HEK293 (cell line): ENCODE data around the gene KCNK2.

ENCODE experiments used
- CTCF ChIA-PET: fragments of 350-600 bp; formaldehyde crosslinking; extraction: SDS; loops from one replicate; lab custom pipeline; 2021; ENCODE audit warnings: antibody characterized with exemption; lab: Yijun Ruan, JAX
- POLR2A ChIA-PET: fragments of 300-600 bp; formaldehyde crosslinking; extraction: SDS; loops from one replicate; lab custom pipeline; 2020; ENCODE audit warnings: antibody characterized with exemption, inconsistent platforms; lab: Yijun Ruan, JAX
- H3K27ac ChIP-seq: fragments of 200-500 bp; sonication (Bioruptor generic); 2 replicates; pipeline ENCODE4 v1.5.1; 2014; ENCODE audit warnings: low read depth, low read length, control low read depth, inconsistent platforms; ENCODE audit errors: extremely low read depth
- H3K36me3 ChIP-seq, 2 experiments: fragments of 200-500 bp in 1 of 2; sonication (Bioruptor generic) in 1 of 2; 1 replicate in 1 of 2; 2 replicates in 1 of 2; pipeline ENCODE4 v1.5.1; 2014 to 2017; ENCODE audit warnings: inconsistent platforms in 2 of 2, low read length in 2 of 2; ENCODE audit not compliant: control insufficient read depth in 2 of 2, insufficient read depth in 1 of 2
- H3K4me1 ChIP-seq: fragments of 200-500 bp; sonication (Bioruptor generic); 2 replicates; pipeline ENCODE4 v1.5.1; 2014; ENCODE audit warnings: mild to moderate bottlenecking, low read length, inconsistent platforms; ENCODE audit not compliant: control insufficient read depth, insufficient read depth
- H3K4me3 ChIP-seq: 2 replicates; pipeline ENCODE4 v1.5.1; 2011; ENCODE audit warnings: low read depth, mild to moderate bottlenecking, control low read depth, low read length, moderate library complexity
- H3K9me3 ChIP-seq: fragments of 200-500 bp; sonication (Bioruptor generic); 2 replicates; pipeline ENCODE4 v1.5.1; 2014; ENCODE audit warnings: low read depth, low read length, inconsistent platforms; ENCODE audit not compliant: control insufficient read depth, insufficient read depth
- GLIS1 ChIP-seq: fragments of 450-650 bp; formaldehyde crosslinking; IDR thresholded peaks from 2 replicates; pipeline ENCODE4 v1.5.1; 2016; ENCODE audit warnings: missing biosample characterization, missing genetic modification characterization
- MEIS1 ChIP-seq: sonication (generic); formaldehyde crosslinking; IDR thresholded peaks from 2 replicates; pipeline ENCODE4 v1.8.1; 2022; ENCODE audit warnings: missing genetic modification reagents, mild to moderate bottlenecking, borderline replicate concordance
- SP7 ChIP-seq: fragments of 450-650 bp; formaldehyde crosslinking; IDR thresholded peaks from 2 replicates; pipeline ENCODE4 v1.5.1; 2016; ENCODE audit warnings: missing biosample characterization, missing genetic modification characterization
- ZBTB21 ChIP-seq: fragments of 450-650 bp; formaldehyde crosslinking; IDR thresholded peaks from 2 replicates; pipeline ENCODE4 v1.5.1; 2017; ENCODE audit warnings: missing biosample characterization, missing genetic modification characterization
- ZFHX2 ChIP-seq: fragments of 450-650 bp; formaldehyde crosslinking; conservative IDR thresholded peaks from 2 replicates; pipeline ENCODE4 v1.5.1; 2016; ENCODE audit warnings: missing biosample characterization, missing genetic modification characterization
- ZNF146 ChIP-seq: fragments of 450-650 bp; formaldehyde crosslinking; IDR thresholded peaks from 2 replicates; pipeline ENCODE4 v1.5.1; 2016; ENCODE audit warnings: missing biosample characterization, missing genetic modification characterization
- ZNF157 ChIP-seq: fragments of 450-650 bp; formaldehyde crosslinking; IDR thresholded peaks from 2 replicates; pipeline ENCODE4 v1.5.1; 2016; ENCODE audit warnings: missing biosample characterization, missing genetic modification characterization
- ZNF174 ChIP-seq: fragments of 450-650 bp; formaldehyde crosslinking; IDR thresholded peaks from 2 replicates; pipeline ENCODE4 v1.5.0; 2017; ENCODE audit warnings: missing biosample characterization, mild to moderate bottlenecking, missing genetic modification characterization
- ZNF19 ChIP-seq: fragments of 450-650 bp; formaldehyde crosslinking; IDR thresholded peaks from 2 replicates; pipeline ENCODE4; 2016; ENCODE audit warnings: missing biosample characterization, missing genetic modification characterization, low read depth
- ZNF366 ChIP-seq: fragments of 450-650 bp; formaldehyde crosslinking; conservative IDR thresholded peaks from 2 replicates; pipeline ENCODE4 v1.5.1; 2016; ENCODE audit warnings: missing biosample characterization, missing genetic modification characterization
- ZNF37A ChIP-seq: fragments of 450-650 bp; IDR thresholded peaks from 2 replicates; pipeline ENCODE4 v1.5.1; 2018; ENCODE audit warnings: missing biosample characterization, missing genetic modification characterization
- ZNF433 ChIP-seq: fragments of 450-650 bp; formaldehyde crosslinking; IDR thresholded peaks from 2 replicates; pipeline ENCODE4 v1.5.1; 2016; ENCODE audit warnings: missing biosample characterization, missing genetic modification characterization, low read depth
- ZNF521 ChIP-seq: fragments of 450-650 bp; formaldehyde crosslinking; IDR thresholded peaks from 2 replicates; pipeline ENCODE4 v1.5.1; 2017; ENCODE audit warnings: missing biosample characterization, mild to moderate bottlenecking, missing genetic modification characterization
- ZNF530 ChIP-seq: fragments of 450-650 bp; formaldehyde crosslinking; IDR thresholded peaks from 2 replicates; pipeline ENCODE4 v1.5.1; 2016; ENCODE audit warnings: low read depth, missing biosample characterization, missing genetic modification characterization
- ZNF837 ChIP-seq: fragments of 450-650 bp; formaldehyde crosslinking; IDR thresholded peaks from 2 replicates; pipeline ENCODE4 v1.5.1; 2016; ENCODE audit warnings: missing biosample characterization, missing genetic modification characterization
- TF ChIP-seq, protein P1 (sequence below): fragments of 450-650 bp; formaldehyde crosslinking; IDR thresholded peaks from 2 replicates; pipeline ENCODE4 v1.5.1; 2017; ENCODE audit warnings: missing biosample characterization, missing genetic modification characterization
- TF ChIP-seq, protein P2 (sequence below): fragments of 450-650 bp; formaldehyde crosslinking; IDR thresholded peaks from 2 replicates; pipeline ENCODE4 v1.5.1; 2016; ENCODE audit warnings: missing biosample characterization, missing genetic modification characterization
- TF ChIP-seq, protein P3 (sequence below): fragments of 450-650 bp; formaldehyde crosslinking; IDR thresholded peaks from 2 replicates; pipeline ENCODE4 v1.5.1; 2016; ENCODE audit warnings: missing biosample characterization, missing genetic modification characterization, low read depth
- TF ChIP-seq, protein P4 (sequence below): fragments of 450-650 bp; formaldehyde crosslinking; IDR thresholded peaks from 2 replicates; pipeline ENCODE4 v1.5.1; 2017; ENCODE audit warnings: missing biosample characterization, missing genetic modification characterization
- TF ChIP-seq, protein P5 (sequence below): sonication (generic); formaldehyde crosslinking; IDR thresholded peaks from 2 replicates; pipeline ENCODE4 v1.8.1; 2022; ENCODE audit warnings: mild to moderate bottlenecking, moderate library complexity, missing genetic modification reagents
- TF ChIP-seq, protein P6 (sequence below): fragments of 450-650 bp; formaldehyde crosslinking; IDR thresholded peaks from 2 replicates; pipeline ENCODE4 v1.5.1; 2016; ENCODE audit warnings: missing biosample characterization, missing genetic modification characterization

The KCNK2 gene

DNA sequence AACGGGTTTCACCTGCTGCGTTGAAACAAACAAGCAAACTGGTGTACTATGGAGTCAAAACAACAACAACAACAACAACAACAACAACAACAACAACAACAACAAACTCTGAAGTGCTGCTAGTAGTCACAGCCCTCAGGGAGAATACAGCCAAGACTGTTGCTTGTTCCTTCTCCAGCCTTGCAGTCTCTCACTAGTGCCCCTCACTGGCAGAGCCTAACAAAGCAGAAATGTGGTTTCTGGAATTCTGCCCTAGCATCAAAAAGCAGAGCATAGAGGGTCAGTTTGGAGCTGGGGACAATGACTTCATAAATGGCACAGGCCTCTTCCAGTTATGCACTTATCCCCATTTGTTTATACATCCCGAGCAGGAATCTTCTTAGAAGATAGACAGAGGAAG, 187.4 kb downstream of the KCNK2 start:
- no peak for TF ChIP-seq ZNF530
- no peak for TF ChIP-seq ZNF157 (tag by site-specific recombination)
- no peak for TF ChIP-seq ZBTB21
- TF ChIP-seq ZNF174 (tag by site-specific recombination) = no peak
- TF ChIP-seq, all 188 proteins: peak for 0
- Histone ChIP-seq H3K27ac (no peak overlapping the region), H3K9me3 (no peaks in the 10 kb centered on the region), H3K4me3 (no peak overlapping the region), H3K4me1 (no peaks in the 10 kb centered on the region), H3K36me3 (no peaks in the 10 kb centered on the region)
- POLR2A ChIA-PET = no interaction called here
- CTCF ChIA-PET = no interaction called here

DNA sequence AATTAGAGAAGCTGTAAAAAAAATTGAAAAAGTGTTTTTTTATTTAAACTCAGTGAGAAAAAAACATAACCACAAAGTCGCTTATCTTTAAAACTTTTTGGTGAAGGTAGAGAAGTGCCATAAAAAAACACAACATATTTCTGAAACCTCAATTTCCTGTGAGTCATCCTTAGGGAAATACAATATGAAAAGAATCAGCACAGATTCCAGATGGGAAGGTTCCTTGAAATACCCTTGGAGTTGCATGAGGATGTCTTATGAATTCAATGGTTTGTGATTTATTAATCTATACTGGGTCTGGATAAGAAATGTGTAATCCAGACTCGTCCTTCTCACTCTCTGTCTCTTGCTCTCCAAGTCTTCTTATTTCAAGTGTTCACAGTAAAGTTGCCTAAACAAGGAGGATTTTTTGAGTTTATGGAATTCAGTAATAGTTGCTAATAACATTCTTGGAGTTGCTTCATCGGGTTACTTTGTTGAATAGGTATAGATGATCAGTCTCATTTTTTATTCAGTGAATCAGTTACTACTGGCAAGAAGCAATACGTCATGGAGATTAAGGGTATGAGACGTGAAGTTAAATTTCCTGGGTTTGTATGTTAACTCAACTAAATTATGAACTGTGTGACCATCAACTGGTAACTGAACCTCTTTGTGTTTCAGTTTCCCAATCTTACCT, 191.4 kb downstream of the KCNK2 start:
- CTCF ChIA-PET = interaction anchor here (0.6 kb wide), 1 partner anchor 355 kb away, joined by 3 read pairs; no protein-coding TSS in a partner anchor
- H3K27ac ChIP-seq = no peak overlapping the region

More for the DNA sequence above, 191.4 kb downstream of the KCNK2 start:
- Histone ChIP-seq H3K4me1 (no peaks in the 10 kb centered on the region), H3K4me3 (no peak overlapping the region), H3K36me3 (no peaks in the 10 kb centered on the region), H3K9me3 (no peaks in the 10 kb centered on the region)
- POLR2A ChIA-PET = no interaction called here
- no peak for TF ChIP-seq MEIS1 (CRISPR knock-in tag)
- TF ChIP-seq, protein P1, sequence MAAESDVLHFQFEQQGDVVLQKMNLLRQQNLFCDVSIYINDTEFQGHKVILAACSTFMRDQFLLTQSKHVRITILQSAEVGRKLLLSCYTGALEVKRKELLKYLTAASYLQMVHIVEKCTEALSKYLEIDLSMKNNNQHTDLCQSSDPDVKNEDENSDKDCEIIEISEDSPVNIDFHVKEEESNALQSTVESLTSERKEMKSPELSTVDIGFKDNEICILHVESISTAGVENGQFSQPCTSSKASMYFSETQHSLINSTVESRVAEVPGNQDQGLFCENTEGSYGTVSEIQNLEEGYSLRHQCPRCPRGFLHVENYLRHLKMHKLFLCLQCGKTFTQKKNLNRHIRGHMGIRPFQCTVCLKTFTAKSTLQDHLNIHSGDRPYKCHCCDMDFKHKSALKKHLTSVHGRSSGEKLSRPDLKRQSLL (tag by site-specific recombination) = no peak
- no peak for TF ChIP-seq ZFHX2 (tag by site-specific recombination)
- TF ChIP-seq, protein P2, sequence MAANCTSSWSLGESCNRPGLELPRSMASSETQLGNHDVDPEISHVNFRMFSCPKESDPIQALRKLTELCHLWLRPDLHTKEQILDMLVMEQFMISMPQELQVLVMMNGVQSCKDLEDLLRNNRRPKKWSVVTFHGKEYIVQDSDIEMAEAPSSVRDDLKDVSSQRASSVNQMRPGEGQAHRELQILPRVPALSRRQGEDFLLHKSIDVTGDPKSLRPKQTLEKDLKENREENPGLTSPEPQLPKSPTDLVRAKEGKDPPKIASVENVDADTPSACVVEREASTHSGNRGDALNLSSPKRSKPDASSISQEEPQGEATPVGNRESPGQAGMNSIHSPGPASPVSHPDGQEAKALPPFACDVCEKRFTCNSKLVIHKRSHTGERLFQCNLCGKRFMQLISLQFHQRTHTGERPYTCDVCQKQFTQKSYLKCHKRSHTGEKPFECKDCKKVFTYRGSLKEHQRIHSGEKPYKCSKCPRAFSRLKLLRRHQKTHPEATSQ (tag by site-specific recombination) = no peak
- TF ChIP-seq GLIS1 (tag by site-specific recombination) = no peak
- no peak for TF ChIP-seq ZNF837 (tag by site-specific recombination)
- TF ChIP-seq ZNF146 (tag by site-specific recombination) = no peak
- TF ChIP-seq ZNF433 (tag by site-specific recombination) = no peak
- TF ChIP-seq ZNF521 (tag by site-specific recombination) = no peak
- TF ChIP-seq, protein P3, sequence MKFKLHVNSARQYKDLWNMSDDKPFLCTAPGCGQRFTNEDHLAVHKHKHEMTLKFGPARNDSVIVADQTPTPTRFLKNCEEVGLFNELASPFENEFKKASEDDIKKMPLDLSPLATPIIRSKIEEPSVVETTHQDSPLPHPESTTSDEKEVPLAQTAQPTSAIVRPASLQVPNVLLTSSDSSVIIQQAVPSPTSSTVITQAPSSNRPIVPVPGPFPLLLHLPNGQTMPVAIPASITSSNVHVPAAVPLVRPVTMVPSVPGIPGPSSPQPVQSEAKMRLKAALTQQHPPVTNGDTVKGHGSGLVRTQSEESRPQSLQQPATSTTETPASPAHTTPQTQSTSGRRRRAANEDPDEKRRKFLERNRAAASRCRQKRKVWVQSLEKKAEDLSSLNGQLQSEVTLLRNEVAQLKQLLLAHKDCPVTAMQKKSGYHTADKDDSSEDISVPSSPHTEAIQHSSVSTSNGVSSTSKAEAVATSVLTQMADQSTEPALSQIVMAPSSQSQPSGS (tag by site-specific recombination) = no peak
- no peak for TF ChIP-seq ZNF19
- TF ChIP-seq ZNF366 (tag by site-specific recombination) = no peak
- TF ChIP-seq, protein P4, sequence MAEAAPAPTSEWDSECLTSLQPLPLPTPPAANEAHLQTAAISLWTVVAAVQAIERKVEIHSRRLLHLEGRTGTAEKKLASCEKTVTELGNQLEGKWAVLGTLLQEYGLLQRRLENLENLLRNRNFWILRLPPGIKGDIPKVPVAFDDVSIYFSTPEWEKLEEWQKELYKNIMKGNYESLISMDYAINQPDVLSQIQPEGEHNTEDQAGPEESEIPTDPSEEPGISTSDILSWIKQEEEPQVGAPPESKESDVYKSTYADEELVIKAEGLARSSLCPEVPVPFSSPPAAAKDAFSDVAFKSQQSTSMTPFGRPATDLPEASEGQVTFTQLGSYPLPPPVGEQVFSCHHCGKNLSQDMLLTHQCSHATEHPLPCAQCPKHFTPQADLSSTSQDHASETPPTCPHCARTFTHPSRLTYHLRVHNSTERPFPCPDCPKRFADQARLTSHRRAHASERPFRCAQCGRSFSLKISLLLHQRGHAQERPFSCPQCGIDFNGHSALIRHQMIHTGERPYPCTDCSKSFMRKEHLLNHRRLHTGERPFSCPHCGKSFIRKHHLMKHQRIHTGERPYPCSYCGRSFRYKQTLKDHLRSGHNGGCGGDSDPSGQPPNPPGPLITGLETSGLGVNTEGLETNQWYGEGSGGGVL (tag by site-specific recombination) = no peak
- TF ChIP-seq, protein P5, sequence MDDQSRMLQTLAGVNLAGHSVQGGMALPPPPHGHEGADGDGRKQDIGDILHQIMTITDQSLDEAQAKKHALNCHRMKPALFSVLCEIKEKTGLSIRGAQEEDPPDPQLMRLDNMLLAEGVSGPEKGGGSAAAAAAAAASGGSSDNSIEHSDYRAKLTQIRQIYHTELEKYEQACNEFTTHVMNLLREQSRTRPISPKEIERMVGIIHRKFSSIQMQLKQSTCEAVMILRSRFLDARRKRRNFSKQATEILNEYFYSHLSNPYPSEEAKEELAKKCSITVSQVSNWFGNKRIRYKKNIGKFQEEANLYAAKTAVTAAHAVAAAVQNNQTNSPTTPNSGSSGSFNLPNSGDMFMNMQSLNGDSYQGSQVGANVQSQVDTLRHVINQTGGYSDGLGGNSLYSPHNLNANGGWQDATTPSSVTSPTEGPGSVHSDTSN = no peak
- TF ChIP-seq SP7 (tag by site-specific recombination) = no peak
- TF ChIP-seq, protein P6, sequence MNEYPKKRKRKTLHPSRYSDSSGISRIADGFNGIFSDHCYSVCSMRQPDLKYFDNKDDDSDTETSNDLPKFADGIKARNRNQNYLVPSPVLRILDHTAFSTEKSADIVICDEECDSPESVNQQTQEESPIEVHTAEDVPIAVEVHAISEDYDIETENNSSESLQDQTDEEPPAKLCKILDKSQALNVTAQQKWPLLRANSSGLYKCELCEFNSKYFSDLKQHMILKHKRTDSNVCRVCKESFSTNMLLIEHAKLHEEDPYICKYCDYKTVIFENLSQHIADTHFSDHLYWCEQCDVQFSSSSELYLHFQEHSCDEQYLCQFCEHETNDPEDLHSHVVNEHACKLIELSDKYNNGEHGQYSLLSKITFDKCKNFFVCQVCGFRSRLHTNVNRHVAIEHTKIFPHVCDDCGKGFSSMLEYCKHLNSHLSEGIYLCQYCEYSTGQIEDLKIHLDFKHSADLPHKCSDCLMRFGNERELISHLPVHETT = no peak
- TF ChIP-seq ZNF37A (tag by site-specific recombination) = no peak
